ENCODE data around the gene CHURC1. TPM values are rescaled to one million over a fixed set of nuclear protein-coding genes. Genes with fewer than 3 reads are reported as not detected.
A peak's percentile ranks its signal among the peaks of the same experiment; 100 is the strongest.

Gene CHURC1
- total and polyA plus RNA-seq, 2 of the 13 experiments (the other 11 are each of a cell fraction or from before 2014, with no cell fraction given) = 41.1 to 74.4 TPM

DNA sequence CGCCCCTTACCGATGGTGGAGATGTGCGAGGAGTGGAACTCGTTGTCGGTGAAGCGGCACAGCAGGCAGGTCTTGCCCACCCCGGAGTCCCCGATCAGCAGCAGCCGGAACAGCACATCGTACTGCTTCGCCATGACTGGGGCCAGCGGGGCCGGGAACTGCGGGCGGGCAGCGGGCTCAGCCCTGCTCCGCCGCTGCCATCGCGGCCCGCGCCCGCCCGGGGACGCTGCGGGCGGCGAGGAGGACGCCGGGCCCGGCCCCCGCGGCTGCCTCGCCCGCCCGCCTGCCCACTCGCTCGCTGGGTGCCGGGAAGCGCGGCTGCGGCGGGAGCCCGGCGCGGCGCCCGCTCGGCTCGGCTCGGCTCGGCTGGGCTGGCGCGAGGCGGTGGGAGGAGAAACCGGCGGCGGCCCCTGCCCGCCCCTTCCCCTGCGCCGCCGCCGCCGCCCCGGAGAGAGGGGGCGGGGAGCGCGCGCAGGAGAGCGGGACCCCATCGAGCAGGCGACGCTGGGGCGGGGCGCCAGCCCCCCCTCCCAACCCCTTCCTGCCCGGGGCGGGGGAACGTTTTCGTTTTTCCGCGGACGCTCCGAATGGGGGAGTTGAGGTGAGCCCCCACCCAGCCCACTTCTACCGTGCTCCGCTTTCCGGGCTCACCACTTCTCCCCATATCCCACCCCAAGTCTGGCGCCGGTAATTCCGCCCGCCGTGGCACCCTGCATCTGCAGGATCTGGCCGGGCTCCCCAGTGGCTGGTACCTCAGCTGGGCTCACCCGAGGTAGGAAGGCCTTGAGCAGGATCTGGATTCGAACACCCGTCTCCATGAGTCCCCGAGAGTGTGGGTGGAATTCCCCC lies 57.9 kb downstream of the CHURC1 start, which contains the start of gene RAB15:
RAB15 (minus strand) TSS at position 394 of the 849 bp plus-strand sequence; CDS start at position 134, 260 bp downstream.
- no peaks in the 10 kb centered on the region; a peak in 1 of 5 replicates for H3K27me3 ChIP-seq (ENCODE audit: control insufficient read depth in 1 of 2, insufficient read depth in 2 of 2, low read length in 2 of 2)
- H3K4me3 ChIP-seq (replicated peaks in 1 of 3; ENCODE audit: insufficient read depth in 1 of 3, low read depth in 2 of 3, low read length in 3 of 3) = peak within 1 kb of the TSS; percentile 74 to 81 (median 79)
- H3K27ac ChIP-seq (ENCODE audit: extremely low read length, insufficient read depth, low read length) = no peak within 1 kb of the TSS
- H3K9ac ChIP-seq (ENCODE audit: insufficient read depth, low read depth, low read length) = peak within 1 kb of the TSS; percentile 37; the same call in 1 of the 2 replicates
- POLR2A ChIA-PET = interaction anchor here (0.6 to 2.6 kb wide), 4 partner anchors 14 to 131 kb away, joined by 4 to 13 read pairs (median 6); partner anchors contain the start of genes FNTB and GPX2
- H3K4me2 ChIP-seq (ENCODE audit: low read depth, low read length) = peak within 1 kb of the TSS; percentile 94
- H3K36me3 ChIP-seq (replicated peaks in 1 of 2; ENCODE audit: control insufficient read depth in 1 of 2, insufficient read depth in 2 of 2, low read length in 2 of 2) = no peaks in the 10 kb centered on the region
- peaks cover 38% of the 10 kb centered on the region for H3K4me1 ChIP-seq (ENCODE audit: insufficient read depth, low read length)
- CTCF ChIA-PET (ENCODE audit: low intra/inter-chr PET ratio, low total read pairs) = no interaction called here
- H3K9me3 ChIP-seq (ENCODE audit: low read length) = no peaks in the 10 kb centered on the region
- no TSS peak for BruUV-seq (replicated peaks)
- no peaks in the 10 kb centered on the region for H3K79me2 ChIP-seq (ENCODE audit: insufficient read depth, low read length)
- ATAC-seq = peak; percentile 66
- WGBS (ENCODE audit: low lambda C conversion rate) = no CpG with 5 or more reads among the region's 96 CpGs
- no peak for DNase-seq (ENCODE audit: low spot score)
- no peaks in the 10 kb centered on the region for H4K20me1 ChIP-seq (ENCODE audit: insufficient read depth, low read length)
- no peak for FAIRE-seq
- H2AFZ ChIP-seq (ENCODE audit: low read length) = no peak within 1 kb of the TSS
- in situ Hi-C loops (cut with HindIII; ENCODE audit: extremely low pct_ligation_motif_present, low pct_unique_long_range_greater_than_20kb) = no loop called here
- intact Hi-C loops (cut with micrococcal nuclease; ENCODE audit: unreplicated experiment) = no loop called here
- TF ChIP-seq ZNF777 (CRISPR knock-in tag; IDR thresholded peaks at IDR 0.05) (peak; percentile 57; the same call in 1 of the 2 replicates), ZNF841 (CRISPR knock-in tag; IDR thresholded peaks at IDR 0.05; ENCODE audit: borderline replicate concordance) (no peak), ZFX (CRISPR knock-in tag; IDR thresholded peaks at IDR 0.05; ENCODE audit: low read depth) (0 out of 2 replicates have a peak, but pooled peaks have one; percentile 42), ZNF572 (CRISPR knock-in tag; IDR thresholded peaks at IDR 0.05) (0 out of 2 replicates have a peak, but pooled peaks have one; percentile 27), SRSF1 (optimal IDR thresholded peaks at IDR 0.05; ENCODE audit: low read depth, low read length) (peak; percentile 44), NFKB2 (CRISPR knock-in tag; IDR thresholded peaks at IDR 0.05; ENCODE audit: borderline replicate concordance) (peak; percentile 43; the same call in 1 of the 2 replicates), ARID2 (CRISPR knock-in tag; IDR thresholded peaks at IDR 0.05; ENCODE audit: borderline replicate concordance) (0 out of 2 replicates have a peak, but pooled peaks have one; percentile 49), THAP11 (CRISPR knock-in tag; IDR thresholded peaks at IDR 0.05) (0 out of 2 replicates have a peak, but pooled peaks have one; percentile 8), ZFY (CRISPR knock-in tag; IDR thresholded peaks at IDR 0.05) (0 out of 2 replicates have a peak, but pooled peaks have one; percentile 18), TP53 (CRISPR knock-in tag; conservative IDR thresholded peaks at IDR 0.05) (no peak), ATF7-NPFF (CRISPR knock-in tag; IDR thresholded peaks at IDR 0.05; ENCODE audit: low read depth) (peak; percentile 69; the same call in 1 of the 2 replicates)
- TF ChIP-seq, protein P1, sequence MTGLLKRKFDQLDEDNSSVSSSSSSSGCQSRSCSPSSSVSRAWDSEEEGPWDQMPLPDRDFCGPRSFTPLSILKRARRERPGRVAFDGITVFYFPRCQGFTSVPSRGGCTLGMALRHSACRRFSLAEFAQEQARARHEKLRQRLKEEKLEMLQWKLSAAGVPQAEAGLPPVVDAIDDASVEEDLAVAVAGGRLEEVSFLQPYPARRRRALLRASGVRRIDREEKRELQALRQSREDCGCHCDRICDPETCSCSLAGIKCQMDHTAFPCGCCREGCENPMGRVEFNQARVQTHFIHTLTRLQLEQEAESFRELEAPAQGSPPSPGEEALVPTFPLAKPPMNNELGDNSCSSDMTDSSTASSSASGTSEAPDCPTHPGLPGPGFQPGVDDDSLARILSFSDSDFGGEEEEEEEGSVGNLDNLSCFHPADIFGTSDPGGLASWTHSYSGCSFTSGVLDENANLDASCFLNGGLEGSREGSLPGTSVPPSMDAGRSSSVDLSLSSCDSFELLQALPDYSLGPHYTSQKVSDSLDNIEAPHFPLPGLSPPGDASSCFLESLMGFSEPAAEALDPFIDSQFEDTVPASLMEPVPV (CRISPR knock-in tag; IDR thresholded peaks at IDR 0.05) = 0 out of 2 replicates have a peak, but pooled peaks have one; percentile 30
- TF ChIP-seq, protein P2, sequence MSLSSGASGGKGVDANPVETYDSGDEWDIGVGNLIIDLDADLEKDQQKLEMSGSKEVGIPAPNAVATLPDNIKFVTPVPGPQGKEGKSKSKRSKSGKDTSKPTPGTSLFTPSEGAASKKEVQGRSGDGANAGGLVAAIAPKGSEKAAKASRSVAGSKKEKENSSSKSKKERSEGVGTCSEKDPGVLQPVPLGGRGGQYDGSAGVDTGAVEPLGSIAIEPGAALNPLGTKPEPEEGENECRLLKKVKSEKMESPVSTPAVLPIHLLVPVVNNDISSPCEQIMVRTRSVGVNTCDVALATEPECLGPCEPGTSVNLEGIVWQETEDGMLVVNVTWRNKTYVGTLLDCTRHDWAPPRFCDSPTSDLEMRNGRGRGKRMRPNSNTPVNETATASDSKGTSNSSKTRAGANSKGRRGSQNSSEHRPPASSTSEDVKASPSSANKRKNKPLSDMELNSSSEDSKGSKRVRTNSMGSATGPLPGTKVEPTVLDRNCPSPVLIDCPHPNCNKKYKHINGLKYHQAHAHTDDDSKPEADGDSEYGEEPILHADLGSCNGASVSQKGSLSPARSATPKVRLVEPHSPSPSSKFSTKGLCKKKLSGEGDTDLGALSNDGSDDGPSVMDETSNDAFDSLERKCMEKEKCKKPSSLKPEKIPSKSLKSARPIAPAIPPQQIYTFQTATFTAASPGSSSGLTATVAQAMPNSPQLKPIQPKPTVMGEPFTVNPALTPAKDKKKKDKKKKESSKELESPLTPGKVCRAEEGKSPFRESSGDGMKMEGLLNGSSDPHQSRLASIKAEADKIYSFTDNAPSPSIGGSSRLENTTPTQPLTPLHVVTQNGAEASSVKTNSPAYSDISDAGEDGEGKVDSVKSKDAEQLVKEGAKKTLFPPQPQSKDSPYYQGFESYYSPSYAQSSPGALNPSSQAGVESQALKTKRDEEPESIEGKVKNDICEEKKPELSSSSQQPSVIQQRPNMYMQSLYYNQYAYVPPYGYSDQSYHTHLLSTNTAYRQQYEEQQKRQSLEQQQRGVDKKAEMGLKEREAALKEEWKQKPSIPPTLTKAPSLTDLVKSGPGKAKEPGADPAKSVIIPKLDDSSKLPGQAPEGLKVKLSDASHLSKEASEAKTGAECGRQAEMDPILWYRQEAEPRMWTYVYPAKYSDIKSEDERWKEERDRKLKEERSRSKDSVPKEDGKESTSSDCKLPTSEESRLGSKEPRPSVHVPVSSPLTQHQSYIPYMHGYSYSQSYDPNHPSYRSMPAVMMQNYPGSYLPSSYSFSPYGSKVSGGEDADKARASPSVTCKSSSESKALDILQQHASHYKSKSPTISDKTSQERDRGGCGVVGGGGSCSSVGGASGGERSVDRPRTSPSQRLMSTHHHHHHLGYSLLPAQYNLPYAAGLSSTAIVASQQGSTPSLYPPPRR (CRISPR knock-in tag; IDR thresholded peaks at IDR 0.05; ENCODE audit: borderline replicate concordance) = no peak
- TF ChIP-seq, protein P3, sequence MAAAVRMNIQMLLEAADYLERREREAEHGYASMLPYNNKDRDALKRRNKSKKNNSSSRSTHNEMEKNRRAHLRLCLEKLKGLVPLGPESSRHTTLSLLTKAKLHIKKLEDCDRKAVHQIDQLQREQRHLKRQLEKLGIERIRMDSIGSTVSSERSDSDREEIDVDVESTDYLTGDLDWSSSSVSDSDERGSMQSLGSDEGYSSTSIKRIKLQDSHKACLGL (CRISPR knock-in tag; IDR thresholded peaks at IDR 0.05) = no peak
